ENCODE data around the gene LLCFC1.

GRCh38 chr7:142905759-142906158 lies 33.5 kb upstream of the LLCFC1 start:
- TF ChIP-seq, protein P1, sequence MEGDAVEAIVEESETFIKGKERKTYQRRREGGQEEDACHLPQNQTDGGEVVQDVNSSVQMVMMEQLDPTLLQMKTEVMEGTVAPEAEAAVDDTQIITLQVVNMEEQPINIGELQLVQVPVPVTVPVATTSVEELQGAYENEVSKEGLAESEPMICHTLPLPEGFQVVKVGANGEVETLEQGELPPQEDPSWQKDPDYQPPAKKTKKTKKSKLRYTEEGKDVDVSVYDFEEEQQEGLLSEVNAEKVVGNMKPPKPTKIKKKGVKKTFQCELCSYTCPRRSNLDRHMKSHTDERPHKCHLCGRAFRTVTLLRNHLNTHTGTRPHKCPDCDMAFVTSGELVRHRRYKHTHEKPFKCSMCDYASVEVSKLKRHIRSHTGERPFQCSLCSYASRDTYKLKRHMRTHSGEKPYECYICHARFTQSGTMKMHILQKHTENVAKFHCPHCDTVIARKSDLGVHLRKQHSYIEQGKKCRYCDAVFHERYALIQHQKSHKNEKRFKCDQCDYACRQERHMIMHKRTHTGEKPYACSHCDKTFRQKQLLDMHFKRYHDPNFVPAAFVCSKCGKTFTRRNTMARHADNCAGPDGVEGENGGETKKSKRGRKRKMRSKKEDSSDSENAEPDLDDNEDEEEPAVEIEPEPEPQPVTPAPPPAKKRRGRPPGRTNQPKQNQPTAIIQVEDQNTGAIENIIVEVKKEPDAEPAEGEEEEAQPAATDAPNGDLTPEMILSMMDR (conservative IDR thresholded peaks at IDR 0.05; ENCODE audit: low read depth, low read length) = no peak
- no peak for TF ChIP-seq EZH2 (IDR thresholded peaks at IDR 0.05; ENCODE audit: borderline replicate concordance, low read depth, low read length, poor library complexity, severe bottlenecking)
